ENCODE data around the gene CNTNAP2. TPM values are rescaled to one million over a fixed set of nuclear protein-coding genes. Genes with fewer than 3 reads are reported as not detected.

Gene CNTNAP2
- total and polyA plus RNA-seq, 8 donors, result 0.19 to 18.2 (median 0.56) TPM

DNA sequence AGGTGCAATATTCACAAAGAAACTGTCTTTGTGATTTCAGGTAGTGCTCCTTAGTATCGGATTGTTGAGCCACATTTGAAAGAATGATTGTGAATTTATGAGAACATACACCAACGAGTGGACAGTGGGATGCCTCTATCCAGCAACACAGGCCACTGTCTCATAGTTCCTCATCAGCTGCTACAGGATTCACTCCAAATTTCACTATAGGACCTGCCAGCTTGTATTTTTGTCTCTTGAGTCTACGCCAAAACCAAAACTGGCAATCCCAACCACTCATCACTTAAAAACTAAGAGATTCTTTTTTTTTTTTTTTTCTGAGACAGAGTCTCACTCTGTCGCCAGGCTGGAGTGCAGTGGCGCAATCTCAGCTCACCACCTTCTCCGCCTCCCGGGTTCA lies 964.5 kb downstream of the CNTNAP2 start:
- no peak for DNase-seq
- H3K9me3 ChIP-seq, result no peaks in the 10 kb centered on the region
- 80 to 97% (median 94%) methylated on average over 7 of the region's 7 CpGs for WGBS, 5 donors
- TF ChIP-seq EP300 (IDR thresholded peaks at IDR 0.05), result no peak
- H3K27me3 ChIP-seq, result no peaks in the 10 kb centered on the region
- intact Hi-C loops (cut with DNase I; ENCODE audit: low total_unique reads), result no loop called here
- no peak overlapping the region for H3K27ac ChIP-seq
- no peak overlapping the region for H3K4me3 ChIP-seq
- H3K36me3 ChIP-seq, result no peaks in the 10 kb centered on the region
- H3K4me1 ChIP-seq, result no peaks in the 10 kb centered on the region

DNA sequence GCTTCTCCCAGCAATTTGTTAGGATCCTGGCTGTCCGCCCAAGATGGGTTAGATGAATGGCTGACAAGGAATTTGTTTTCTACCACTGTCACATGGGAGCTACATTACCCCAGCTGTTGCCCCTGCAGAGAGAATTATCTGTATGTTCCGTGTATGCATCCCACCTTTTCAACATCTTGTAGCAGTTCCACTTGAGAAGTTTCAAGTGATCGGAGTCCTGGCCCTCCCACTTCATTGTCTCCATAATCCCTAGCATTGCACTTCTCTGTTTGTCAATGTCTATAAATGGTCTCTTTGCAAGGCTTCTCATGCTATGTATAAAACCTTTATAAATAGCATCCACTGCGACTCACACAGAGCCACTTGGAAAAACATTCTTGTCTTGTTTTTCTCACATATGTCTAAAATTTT lies 972.5 kb downstream of the CNTNAP2 start:
- no peak for DNase-seq
- WGBS, 5 donors, result 68 to 81% (median 78%) methylated on average over 4 of the region's 4 CpGs
- no peak overlapping the region for H3K27ac ChIP-seq
- no peaks in the 10 kb centered on the region for H3K27me3 ChIP-seq
- no peaks in the 10 kb centered on the region for H3K36me3 ChIP-seq
- no peaks in the 10 kb centered on the region for H3K9me3 ChIP-seq
- TF ChIP-seq POLR2A (IDR thresholded peaks at IDR 0.05) (no peak), POLR2AphosphoS5 (IDR thresholded peaks at IDR 0.05) (no peak), EP300 (IDR thresholded peaks at IDR 0.05) (no peak)
- TF ChIP-seq, protein P1, sequence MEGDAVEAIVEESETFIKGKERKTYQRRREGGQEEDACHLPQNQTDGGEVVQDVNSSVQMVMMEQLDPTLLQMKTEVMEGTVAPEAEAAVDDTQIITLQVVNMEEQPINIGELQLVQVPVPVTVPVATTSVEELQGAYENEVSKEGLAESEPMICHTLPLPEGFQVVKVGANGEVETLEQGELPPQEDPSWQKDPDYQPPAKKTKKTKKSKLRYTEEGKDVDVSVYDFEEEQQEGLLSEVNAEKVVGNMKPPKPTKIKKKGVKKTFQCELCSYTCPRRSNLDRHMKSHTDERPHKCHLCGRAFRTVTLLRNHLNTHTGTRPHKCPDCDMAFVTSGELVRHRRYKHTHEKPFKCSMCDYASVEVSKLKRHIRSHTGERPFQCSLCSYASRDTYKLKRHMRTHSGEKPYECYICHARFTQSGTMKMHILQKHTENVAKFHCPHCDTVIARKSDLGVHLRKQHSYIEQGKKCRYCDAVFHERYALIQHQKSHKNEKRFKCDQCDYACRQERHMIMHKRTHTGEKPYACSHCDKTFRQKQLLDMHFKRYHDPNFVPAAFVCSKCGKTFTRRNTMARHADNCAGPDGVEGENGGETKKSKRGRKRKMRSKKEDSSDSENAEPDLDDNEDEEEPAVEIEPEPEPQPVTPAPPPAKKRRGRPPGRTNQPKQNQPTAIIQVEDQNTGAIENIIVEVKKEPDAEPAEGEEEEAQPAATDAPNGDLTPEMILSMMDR (IDR thresholded peaks at IDR 0.05), result no peak
- H3K4me1 ChIP-seq, result no peaks in the 10 kb centered on the region
- no peak overlapping the region for H3K4me3 ChIP-seq
- intact Hi-C loops (cut with DNase I; ENCODE audit: low total_unique reads), result no loop called here

DNA sequence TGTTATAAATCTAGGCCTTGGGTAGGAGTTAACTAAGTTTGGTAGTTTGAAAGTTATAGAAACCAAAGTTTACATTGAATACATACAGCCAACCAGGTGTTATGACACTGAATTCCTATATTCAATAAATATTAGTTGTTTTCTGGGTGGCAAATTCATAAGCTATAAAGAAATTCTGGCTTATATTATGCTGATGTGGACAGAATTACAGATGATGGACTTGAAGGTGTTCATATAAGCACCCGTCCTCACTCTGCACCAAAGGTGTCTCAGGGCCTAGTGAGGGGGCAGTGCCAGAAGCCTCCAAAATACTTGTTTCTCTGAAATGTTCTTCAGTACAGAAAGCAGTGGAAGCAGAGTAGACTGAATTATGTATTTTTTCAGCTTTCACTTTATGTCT lies 973.0 kb downstream of the CNTNAP2 start:
- no peak for DNase-seq
- peaks cover 0 to 2% (median 0%) of the 10 kb centered on the region in 4 donors for H3K9me3 ChIP-seq
- no peaks in the 10 kb centered on the region for H3K27me3 ChIP-seq
- H3K4me1 ChIP-seq, result no peaks in the 10 kb centered on the region
- H3K36me3 ChIP-seq, result no peaks in the 10 kb centered on the region
- no peak overlapping the region for H3K27ac ChIP-seq
- 81 to 89% (median 85%) methylated on average over 1 of the region's 1 CpG for WGBS, 5 donors
- TF ChIP-seq EP300 (IDR thresholded peaks at IDR 0.05) (no peak), POLR2AphosphoS5 (IDR thresholded peaks at IDR 0.05) (no peak), POLR2A (IDR thresholded peaks at IDR 0.05) (no peak)
- TF ChIP-seq, protein P1 (IDR thresholded peaks at IDR 0.05), result no peak
- no peak overlapping the region for H3K4me3 ChIP-seq
- intact Hi-C loops (cut with DNase I; ENCODE audit: low total_unique reads), result no loop called here

DNA sequence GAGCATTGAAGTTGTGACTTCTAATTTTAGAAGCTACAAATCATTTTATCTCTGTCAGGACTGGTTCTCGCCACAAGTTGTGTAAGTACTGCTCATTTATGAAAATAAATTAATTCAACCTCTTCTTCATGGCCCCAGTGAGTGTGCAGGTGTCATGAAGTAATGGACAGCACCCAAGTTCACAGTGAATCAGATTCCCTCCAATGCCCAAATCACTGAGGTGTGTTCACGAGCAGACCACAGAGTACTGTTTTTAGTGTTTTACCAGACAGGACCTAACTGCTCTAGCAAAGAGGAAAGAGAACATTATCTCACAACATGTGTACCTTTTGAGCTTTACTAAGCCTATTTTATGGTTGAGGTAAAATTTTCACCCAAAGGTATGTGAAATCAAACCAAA lies 980.0 kb downstream of the CNTNAP2 start:
- no peak for DNase-seq
- Histone ChIP-seq H3K4me3 (no peak overlapping the region), H3K27me3 (no peaks in the 10 kb centered on the region), H3K4me1 (no peaks in the 10 kb centered on the region), H3K27ac (no peak overlapping the region), H3K9me3 (peaks cover 0 to 3% (median 1%) of the 10 kb centered on the region in 4 donors), H3K36me3 (no peaks in the 10 kb centered on the region)
- intact Hi-C loops (cut with DNase I; ENCODE audit: low total_unique reads), result no loop called here
- WGBS, 5 donors, result 61 to 85% (median 81%) methylated on average over 2 of the region's 2 CpGs
- no peak for TF ChIP-seq EP300 (IDR thresholded peaks at IDR 0.05)

DNA sequence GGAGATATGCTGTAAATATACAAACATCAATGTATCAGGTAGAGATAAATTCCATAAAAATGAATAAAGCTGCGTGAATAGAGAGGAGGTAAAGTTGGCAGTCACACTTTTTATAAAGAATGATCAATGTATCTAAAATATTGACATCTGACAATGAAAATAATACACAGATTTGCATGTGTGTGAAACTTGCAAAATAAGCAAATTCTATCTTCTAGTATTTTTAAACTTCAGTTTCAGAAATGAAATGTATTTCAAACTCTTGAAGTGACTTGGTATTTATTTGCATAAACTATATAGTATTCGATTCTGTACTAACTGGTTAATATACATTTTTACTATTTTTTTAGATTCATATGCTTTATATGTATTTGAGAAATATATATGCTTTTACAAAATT lies 986.6 kb downstream of the CNTNAP2 start:
- no peak for DNase-seq
- Histone ChIP-seq H3K27ac (no peak overlapping the region), H3K4me1 (no peaks in the 10 kb centered on the region), H3K27me3 (no peaks in the 10 kb centered on the region), H3K36me3 (no peaks in the 10 kb centered on the region), H3K4me3 (no peak overlapping the region), H3K9me3 (peaks cover 0 to 4% (median 0%) of the 10 kb centered on the region in 4 donors)
- TF ChIP-seq POLR2AphosphoS5 (IDR thresholded peaks at IDR 0.05) (no peak), POLR2A (IDR thresholded peaks at IDR 0.05) (no peak), EP300 (IDR thresholded peaks at IDR 0.05) (no peak)
- TF ChIP-seq, protein P1 (IDR thresholded peaks at IDR 0.05), result no peak
- intact Hi-C loops (cut with DNase I; ENCODE audit: low total_unique reads), result no loop called here
- 55 to 66% (median 57%) methylated on average over 2 of the region's 2 CpGs for WGBS, 5 donors

Measured in stomach (tissue), 9 donors.